Tibial artery (tissue), 4 donors: Measurements from ENCODE around the gene MYDGF.

Experiments
- DNase-seq, 2 donors: peaks; one replicate each; pipeline ENCODE4 v3.0.0-alpha.2; 2019
- H3K27ac ChIP-seq, 2 donors: fragments of 200-600 bp; sonication (generic) in 1 of 2; 1 replicate in 1 of 2; 2 replicates in 1 of 2; pipeline ENCODE4 v1.5.1; 2018 to 2019; ENCODE audit warnings: mild to moderate bottlenecking in 1 of 2
- H3K27me3 ChIP-seq, 2 donors: fragments of 200-600 bp; sonication (generic) in 1 of 2; one replicate each; pipeline versions ENCODE4 v1.5.1 to v1.6.0; 2016 to 2019
- H3K36me3 ChIP-seq, 3 donors: fragments of 200-600 bp; sonication (generic) in 2 of 3; one replicate each; pipeline ENCODE4 v1.5.1; 2016 to 2019; ENCODE audit warnings: mild to moderate bottlenecking in 2 of 3
- H3K4me1 ChIP-seq, 4 donors: fragments of 200-600 bp; sonication (generic) in 2 of 4; 1 replicate in 3 of 4; 2 replicates in 1 of 4; pipeline ENCODE4 v1.5.1; 2016 to 2019
- H3K4me3 ChIP-seq, 2 donors: fragments of 200-600 bp; sonication (generic) in 1 of 2; 1 replicate in 1 of 2; 2 replicates in 1 of 2; pipeline ENCODE4 v1.5.1; 2018 to 2019; ENCODE audit warnings: mild to moderate bottlenecking in 2 of 2
- H3K9me3 ChIP-seq, 3 donors: fragments of 200-600 bp; sonication (generic) in 1 of 3; one replicate each; pipeline ENCODE4 v1.5.1; 2016 to 2019
- CTCF ChIP-seq, 2 experiments: fragments of 200-600 bp in 1 of 2; fragments of 450-650 bp in 1 of 2; IDR thresholded peaks; one replicate each; pipeline ENCODE4 v1.5.1; 2017 to 2019; ENCODE audit warnings: antibody characterized with exemption in 2 of 2, mild to moderate bottlenecking in 1 of 2, moderate library complexity in 1 of 2
- intact Hi-C: fragments of 100-400 bp; cut with DNase I; formaldehyde crosslinking; loops from one replicate; pipeline ENCODE4 v1.15.0; 2023; ENCODE audit warnings: low total_unique reads

The MYDGF gene

DNA sequence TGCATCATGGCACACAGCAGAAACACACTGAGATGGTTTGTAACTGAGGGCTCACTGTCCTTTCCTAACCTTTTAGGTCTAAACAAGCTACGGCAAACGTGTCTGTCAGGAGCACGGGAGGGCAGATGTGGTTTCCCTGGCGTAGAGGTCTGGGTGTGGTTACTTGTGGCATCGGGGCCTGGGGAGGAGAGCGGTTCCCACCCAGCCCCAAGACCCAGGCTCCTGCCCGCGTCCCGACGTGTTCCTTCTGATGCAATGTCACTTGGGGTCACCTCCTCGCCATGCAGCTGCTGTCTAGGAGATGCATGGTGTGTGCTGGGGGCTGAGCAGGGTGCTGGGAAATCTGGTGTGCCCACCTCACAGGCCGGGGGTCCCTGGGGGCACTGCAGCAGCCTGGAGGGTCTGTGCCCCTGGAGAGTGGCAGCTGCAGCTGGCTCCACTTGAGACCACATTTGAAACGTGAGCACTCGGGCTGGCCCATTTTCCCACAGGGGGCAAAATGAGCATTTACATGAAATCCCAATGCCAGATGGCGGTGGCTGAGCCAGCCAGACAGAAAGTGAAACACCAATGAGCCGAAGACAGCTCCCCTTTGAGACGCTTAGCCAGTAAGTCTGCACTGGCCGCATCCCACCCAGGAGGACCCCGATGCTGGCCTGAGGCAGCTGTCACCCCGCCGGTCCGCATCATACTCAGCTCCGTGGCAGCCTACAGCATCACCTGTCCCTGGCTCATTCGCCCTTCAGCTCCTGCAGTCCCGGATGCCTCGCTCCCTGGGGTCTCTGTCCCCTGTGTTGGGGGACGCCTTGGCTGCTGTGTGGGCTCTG lies 22.3 kb upstream of the MYDGF start:
- peak in 1 of 2 donors; percentile 61 for DNase-seq
- Histone ChIP-seq H3K27me3 (no peaks in the 10 kb centered on the region), H3K36me3 (peaks cover 91 to 99% (median 94%) of the 10 kb centered on the region in 3 donors), H3K4me3 (no peak overlapping the region), H3K9me3 (no peaks in the 10 kb centered on the region), H3K27ac (no peak overlapping the region), H3K4me1 (peaks cover 0 to 11% (median 0%) of the 10 kb centered on the region in 4 donors)
- no peak for TF ChIP-seq CTCF (IDR thresholded peaks at IDR 0.05)
- intact Hi-C loops = no loop called here

GRCh38 chr19:4691373-4691772 lies 21.2 kb upstream of the MYDGF start:
- no peak overlapping the region for H3K4me3 ChIP-seq
- no peak overlapping the region for H3K27ac ChIP-seq
- no peaks in the 10 kb centered on the region for H3K9me3 ChIP-seq
- peaks cover 91 to 99% (median 94%) of the 10 kb centered on the region in 3 donors for H3K36me3 ChIP-seq
- no peak for TF ChIP-seq CTCF (IDR thresholded peaks at IDR 0.05)
- no peaks in the 10 kb centered on the region for H3K27me3 ChIP-seq
- DNase-seq = peak; percentile 47 to 69
- H3K4me1 ChIP-seq = peaks cover 0 to 6% (median 0%) of the 10 kb centered on the region in 4 donors
- intact Hi-C loops = no loop called here

GRCh38 chr19:4690361-4690760 lies 20.2 kb upstream of the MYDGF start:
- no peak for TF ChIP-seq CTCF (IDR thresholded peaks at IDR 0.05)

DNA sequence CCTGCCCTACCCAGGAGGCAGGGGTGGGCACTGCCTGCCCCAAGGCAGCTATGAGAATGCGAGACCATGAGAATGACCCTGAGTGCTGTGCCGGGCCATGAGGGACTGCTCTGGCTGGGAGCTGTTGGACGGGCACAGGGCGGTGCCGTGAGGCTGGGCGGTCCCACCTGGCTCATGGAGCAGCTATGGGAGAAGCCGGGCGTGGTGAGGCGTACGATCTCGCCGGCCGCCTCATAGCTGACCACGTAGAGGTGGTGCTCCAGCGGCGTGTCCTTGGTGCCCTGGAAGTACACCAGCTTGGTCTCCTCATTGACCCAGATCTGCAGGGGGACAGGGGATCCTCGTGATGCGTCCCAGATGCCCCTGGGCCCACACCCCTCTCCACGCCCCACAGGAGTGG lies 19.3 kb upstream of the MYDGF start:
- Histone ChIP-seq H3K27me3 (no peaks in the 10 kb centered on the region), H3K4me3 (no peak overlapping the region), H3K27ac (no peak overlapping the region), H3K4me1 (no peaks in the 10 kb centered on the region), H3K9me3 (no peaks in the 10 kb centered on the region), H3K36me3 (peaks cover 87 to 99% (median 90%) of the 10 kb centered on the region in 3 donors)
- DNase-seq = no peak
- TF ChIP-seq CTCF (IDR thresholded peaks at IDR 0.05) = no peak
- intact Hi-C loops = no loop called here

More at GRCh38 chr19:4690361-4690760, 20.2 kb upstream of the MYDGF start:
- Histone ChIP-seq H3K4me3 (no peak overlapping the region), H3K9me3 (no peaks in the 10 kb centered on the region), H3K27ac (no peak overlapping the region), H3K36me3 (peaks cover 87 to 99% (median 90%) of the 10 kb centered on the region in 3 donors), H3K27me3 (no peaks in the 10 kb centered on the region), H3K4me1 (peaks cover 0 to 5% (median 0%) of the 10 kb centered on the region in 4 donors)
- intact Hi-C loops = no loop called here
- no peak for DNase-seq

DNA sequence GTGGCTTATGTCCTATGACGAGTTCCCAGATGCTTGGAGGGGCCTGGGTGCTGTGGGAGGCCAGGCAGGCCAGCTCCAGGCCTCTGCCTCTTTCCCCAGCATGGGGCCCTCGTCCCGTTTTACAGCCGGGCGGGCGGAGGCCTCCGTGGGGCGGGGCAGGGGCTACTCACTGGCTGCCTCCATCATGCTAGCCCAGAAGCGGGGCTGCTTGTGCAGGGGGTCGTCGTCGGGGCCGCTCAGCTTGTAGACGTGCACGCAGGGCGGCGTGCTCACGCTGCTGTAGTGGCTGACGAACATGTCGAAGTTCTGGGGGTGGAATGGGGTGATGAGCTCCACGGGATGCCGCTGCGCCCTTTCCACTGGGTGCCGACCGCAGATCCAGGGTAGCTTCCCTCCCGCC lies 18.4 kb upstream of the MYDGF start:
- peaks cover 86 to 99% (median 90%) of the 10 kb centered on the region in 3 donors for H3K36me3 ChIP-seq
- no peak for TF ChIP-seq CTCF (IDR thresholded peaks at IDR 0.05)
- no peaks in the 10 kb centered on the region for H3K9me3 ChIP-seq
- H3K4me3 ChIP-seq = no peak overlapping the region
- H3K27ac ChIP-seq = no peak overlapping the region
- no peaks in the 10 kb centered on the region for H3K27me3 ChIP-seq
- no peaks in the 10 kb centered on the region for H3K4me1 ChIP-seq
- no peak for DNase-seq
- intact Hi-C loops = no loop called here
